ENCODE results near the gene GNB4.

GNB4 gene

GRCh38 chr3:179451265-179452175 is at the start of gene GNB4:
Gene GNB4 (minus strand): TSS chr3:179451470. CDS start chr3:179426200, 25,270 bp downstream.
- peak; percentile 13 to 36 for DNase-seq (ENCODE audit: low read depth in 2 of 2)

GRCh38 chr3:179495483-179495882 is 44.2 kb upstream of the GNB4 start:
- DNase-seq (ENCODE audit: low read depth in 2 of 2), result no peak

GRCh38 chr3:179493260-179493659 is 42.0 kb upstream of the GNB4 start:
- DNase-seq (ENCODE audit: low read depth in 2 of 2), result no peak

- DNase-seq (ENCODE audit: low read depth in 2 of 2), result no peak
These were observed 36.9 kb upstream of the GNB4 start for GRCh38 chr3:179488213-179488612.

GRCh38 chr3:179486806-179487205 is 35.5 kb upstream of the GNB4 start:
- no peak for DNase-seq (ENCODE audit: low read depth in 2 of 2)

- no peak for DNase-seq (ENCODE audit: low read depth in 2 of 2)
These were observed 31.6 kb upstream of the GNB4 start for GRCh38 chr3:179482857-179483256.

- DNase-seq (ENCODE audit: low read depth in 2 of 2), result no peak
These were observed 24.9 kb upstream of the GNB4 start for GRCh38 chr3:179476215-179476614.

- no peak for DNase-seq (ENCODE audit: low read depth in 2 of 2)
These were observed 23.2 kb upstream of the GNB4 start for GRCh38 chr3:179474480-179474879.

- no peak for DNase-seq (ENCODE audit: low read depth in 2 of 2)
These were observed 22.3 kb upstream of the GNB4 start for GRCh38 chr3:179473565-179473964.

GRCh38 chr3:179464323-179465092 is 13.2 kb upstream of the GNB4 start:
- DNase-seq (ENCODE audit: low read depth in 2 of 2), result no peak

- DNase-seq (ENCODE audit: low read depth in 2 of 2), result no peak
These were observed 12.0 kb upstream of the GNB4 start for GRCh38 chr3:179463319-179463718.

GRCh38 chr3:179460260-179460659 is 9.0 kb upstream of the GNB4 start:
- DNase-seq (ENCODE audit: low read depth in 2 of 2), result no peak

GRCh38 chr3:179455954-179456353 is 4.7 kb upstream of the GNB4 start:
- DNase-seq (ENCODE audit: low read depth in 2 of 2), result no peak

- DNase-seq (ENCODE audit: low read depth in 2 of 2), result no peak
These were observed 3.6 kb upstream of the GNB4 start for GRCh38 chr3:179454887-179455286.

- DNase-seq (ENCODE audit: low read depth in 2 of 2), result no peak
These were observed 2.7 kb upstream of the GNB4 start for GRCh38 chr3:179453967-179454366.

- DNase-seq (ENCODE audit: low read depth in 2 of 2), result no peak
These were observed 1.6 kb upstream of the GNB4 start for GRCh38 chr3:179452872-179453271.

GRCh38 chr3:179452176-179452564 is 900 bp upstream of the GNB4 start:
- no peak for DNase-seq (ENCODE audit: low read depth in 2 of 2)

GRCh38 chr3:179450901-179451264 is 387 bp downstream of the GNB4 start:
- no peak for DNase-seq (ENCODE audit: low read depth in 2 of 2)

GRCh38 chr3:179450261-179450701 is 989 bp downstream of the GNB4 start:
- no peak for DNase-seq (ENCODE audit: low read depth in 2 of 2)

GRCh38 chr3:179449636-179450035 is 1.6 kb downstream of the GNB4 start:
- DNase-seq (ENCODE audit: low read depth in 2 of 2), result no peak

GRCh38 chr3:179447251-179447650 is 4.0 kb downstream of the GNB4 start:
- DNase-seq (ENCODE audit: low read depth in 2 of 2), result no peak

GRCh38 chr3:179446501-179446900 is 4.8 kb downstream of the GNB4 start:
- DNase-seq (ENCODE audit: low read depth in 2 of 2), result no peak

- no peak for DNase-seq (ENCODE audit: low read depth in 2 of 2)
These were observed 12.4 kb downstream of the GNB4 start for GRCh38 chr3:179438841-179439240.
